HCT116 (cell line): ENCODE data around the gene TRPM6. TPM values are rescaled to one million over a fixed set of nuclear protein-coding genes. Genes with fewer than 3 reads are reported as not detected.

Source experiments
- ATAC-seq: fragments of 200-7000 bp; cut with Tn5 transposase; 2 replicates; pipeline ENCODE4 v1.9.1; 2020; ENCODE audit warnings: mild to moderate bottlenecking, moderate library complexity
- BruUV-seq: library from RNA; stranded (reverse); fragments of 400-500 nt; replicated peaks from 2 replicates; lab custom pipeline; 2021; lab: Mats Ljungman, UMichigan
- CTCF ChIA-PET: fragments of 300-600 bp; sonication (Branson Sonifier 250); formaldehyde crosslinking; loops from one replicate; lab custom pipeline; 2021; ENCODE audit warnings: antibody characterized with exemption; lab: Charles Lee
- POLR2A ChIA-PET: fragments of 300-600, 350-600 bp; sonication (Branson Sonifier 250); formaldehyde crosslinking; loops from one replicate; lab custom pipeline; 2021; ENCODE audit warnings: antibody characterized with exemption; lab: Charles Lee
- RAD21 ChIA-PET, 2 experiments: fragments of 300-600 bp; sonication (Branson Sonifier 250); formaldehyde crosslinking; loops; one replicate each; lab custom pipeline; 2023; ENCODE audit warnings: low total read pairs in 2 of 2; ENCODE audit not compliant: uncharacterized antibody in 2 of 2, unreplicated experiment in 2 of 2, low non-redundant PET in 1 of 2; lab: Charles Lee
- DNase-seq: peaks from one replicate; pipeline ENCODE4 v3.0.0-alpha.2; 2010; ENCODE audit warnings: low read depth, low spot score
- H2AFZ ChIP-seq: fragments of 200-600 bp; shearing (Covaris generic), sonication (generic); 2 replicates; pipeline ENCODE4 v1.6.1; 2017; ENCODE audit warnings: low read depth, mixed run types, mixed read lengths, antibody characterized with exemption, low read length; ENCODE audit not compliant: poor library complexity, severe bottlenecking
- H3K27ac ChIP-seq: 2 replicates; pipeline ENCODE4 v1.5.1; 2012; ENCODE audit warnings: low read depth, low read length
- H3K27me3 ChIP-seq: fragments of 200-600 bp; sonication (generic); 2 replicates; pipeline ENCODE4 v1.6.1; 2016; ENCODE audit warnings: mixed run types, low read length, mixed read lengths; ENCODE audit not compliant: insufficient read depth
- H3K36me3 ChIP-seq, 2 experiments: fragments of 200-500 bp in 1 of 2; fragments of 200-600 bp in 1 of 2; sonication (Bioruptor generic) in 1 of 2; sonication (generic) in 1 of 2; 2 replicates each; pipeline versions ENCODE4 v1.5.1 to v1.6.1; 2014 to 2016; ENCODE audit warnings: low read length in 2 of 2, inconsistent platforms in 1 of 2, mixed read lengths in 1 of 2, mixed run types in 1 of 2; ENCODE audit not compliant: insufficient read depth in 2 of 2, control insufficient read depth in 1 of 2
- H3K4me1 ChIP-seq, 2 experiments: fragments of 200-600 bp in 1 of 2; sonication (generic) in 1 of 2; 2 replicates each; pipeline versions ENCODE4 v1.5.1 to v1.6.1; 2012 to 2017; ENCODE audit warnings: low read length in 2 of 2, inconsistent platforms in 1 of 2, mild to moderate bottlenecking in 1 of 2, mixed read lengths in 1 of 2, mixed run types in 1 of 2, moderate library complexity in 1 of 2; ENCODE audit not compliant: insufficient read depth in 2 of 2, control insufficient read depth in 1 of 2
- H3K4me2 ChIP-seq: fragments of 200-600 bp; sonication (generic); 2 replicates; pipeline ENCODE4 v1.6.1; 2017; ENCODE audit warnings: mixed run types, low read length, mixed read lengths
- H3K4me3 ChIP-seq, 2 experiments: fragments of 200-600 bp in 1 of 2; sonication (generic) in 1 of 2; replicated peaks in 1 of 2; 2 replicates each; pipeline ENCODE4 v1.5.1; 2011 to 2016; ENCODE audit warnings: low read length in 2 of 2, control low read depth in 1 of 2, low read depth in 1 of 2, mild to moderate bottlenecking in 1 of 2, mixed read lengths in 1 of 2, mixed run types in 1 of 2
- H3K79me2 ChIP-seq: fragments of 200-600 bp; sonication (generic); 2 replicates; pipeline ENCODE4 v1.6.1; 2017; ENCODE audit warnings: mild to moderate bottlenecking, mixed run types, low read length, moderate library complexity, mixed read lengths; ENCODE audit not compliant: insufficient read depth
- H3K9ac ChIP-seq: fragments of 200-600 bp; sonication (generic); 2 replicates; pipeline ENCODE4 v1.6.1; 2016; ENCODE audit warnings: low read length, mixed read lengths
- H3K9me2 ChIP-seq: fragments of 200-600 bp; sonication (generic), shearing (Covaris generic); 2 replicates; pipeline ENCODE4 v1.6.1; 2017; ENCODE audit warnings: mixed run types, mild to moderate bottlenecking, moderate library complexity; ENCODE audit not compliant: insufficient read depth
- H3K9me3 ChIP-seq, 2 experiments: fragments of 200-500 bp in 1 of 2; fragments of 200-600 bp in 1 of 2; sonication (Bioruptor generic) in 1 of 2; sonication (generic) in 1 of 2; 2 replicates each; pipeline ENCODE4 v1.6.1; 2014 to 2017; ENCODE audit warnings: low read length in 2 of 2, mixed read lengths in 2 of 2, inconsistent platforms in 1 of 2, low read depth in 1 of 2, mild to moderate bottlenecking in 1 of 2, mixed run types in 1 of 2, moderate library complexity in 1 of 2; ENCODE audit not compliant: control insufficient read depth in 1 of 2, insufficient read depth in 1 of 2
- H4K20me1 ChIP-seq: fragments of 200-600 bp; sonication (generic), shearing (Covaris generic); 2 replicates; pipeline ENCODE4 v1.6.1; 2017; ENCODE audit warnings: mixed run types, mild to moderate bottlenecking, moderate library complexity; ENCODE audit not compliant: insufficient read depth
- CEBPB ChIP-seq: IDR thresholded peaks from 2 replicates; pipeline ENCODE4 v1.6.1; 2012; ENCODE audit warnings: low read depth
- ELF1 ChIP-seq: IDR thresholded peaks from 2 replicates; pipeline ENCODE4 v1.6.1; 2012; ENCODE audit warnings: low read depth, borderline replicate concordance
- EZH2phosphoT487 ChIP-seq: fragments of 200-600 bp; IDR thresholded peaks from 2 replicates; pipeline ENCODE4 v1.6.1; 2018; ENCODE audit warnings: antibody characterized with exemption, borderline replicate concordance
- FOSL1 ChIP-seq: IDR thresholded peaks from 2 replicates; pipeline ENCODE4 v1.6.1; 2012; ENCODE audit warnings: low read depth
- JUND ChIP-seq: IDR thresholded peaks from 2 replicates; pipeline ENCODE4 v1.6.1; 2012
- POLR2A ChIP-seq: IDR thresholded peaks from 2 replicates; pipeline ENCODE4 v1.7.0; 2011; ENCODE audit warnings: borderline replicate concordance; ENCODE audit not compliant: insufficient read depth, insufficient read length; ENCODE audit errors: extremely low read depth
- POLR2AphosphoS5 ChIP-seq: IDR thresholded peaks from 2 replicates; pipeline ENCODE4 v1.6.1; 2011; ENCODE audit warnings: mild to moderate bottlenecking, low read depth, low read length, moderate library complexity
- SIN3A ChIP-seq: IDR thresholded peaks from 2 replicates; pipeline ENCODE4 v1.6.1; 2012; ENCODE audit warnings: low read depth
- SP1 ChIP-seq: IDR thresholded peaks from 2 replicates; pipeline ENCODE4 v1.6.1; 2012; ENCODE audit warnings: low read depth
- TCF7L2 ChIP-seq: IDR thresholded peaks from 2 replicates; pipeline ENCODE4 v1.7.0; 2011; ENCODE audit warnings: borderline replicate concordance, inconsistent platforms; ENCODE audit not compliant: insufficient read depth, insufficient read length; ENCODE audit errors: extremely low read depth
- YY1 ChIP-seq: IDR thresholded peaks from 2 replicates; pipeline ENCODE4 v1.6.1; 2011; ENCODE audit warnings: low read length, low read depth, moderate library complexity, mild to moderate bottlenecking; ENCODE audit not compliant: insufficient replicate concordance; ENCODE audit errors: extremely low read depth
- ZBTB33 ChIP-seq: IDR thresholded peaks from 2 replicates; pipeline ENCODE4 v1.6.1; 2011; ENCODE audit warnings: mild to moderate bottlenecking, low read length, moderate library complexity; ENCODE audit not compliant: insufficient replicate concordance; ENCODE audit errors: extremely low read depth
- intact Hi-C: fragments of 100-400 bp; cut with micrococcal nuclease; formaldehyde crosslinking; loops from 2 replicates; pipeline ENCODE4 v1.10.0; 2022
- total RNA-seq: library from RNA; stranded (reverse); gene quantifications from one replicate; pipeline ENCODE4 v1.2.1, GENCODE V29; 2021; ENCODE audit not compliant: unreplicated experiment
- TF ChIP-seq, protein P1 (sequence below): IDR thresholded peaks from 2 replicates; pipeline ENCODE4 v1.6.1; 2012

The TRPM6 gene
- total RNA-seq, 1 experiment from 2014 or later, result 0.44 TPM

- no peak for DNase-seq
- ChIA-PET RAD21 (no interaction called here), CTCF (interaction anchor here (1.8 kb wide), 1 partner anchor 11 kb away, joined by 5 read pairs; no protein-coding TSS in a partner anchor), POLR2A (no interaction called here)
- Histone ChIP-seq H3K9me3 (no peaks in the 10 kb centered on the region), H3K27ac (no peak overlapping the region), H3K4me1 (no peaks in the 10 kb centered on the region), H3K4me2 (no peak overlapping the region), H2AFZ (no peak overlapping the region), H3K36me3 (no peaks in the 10 kb centered on the region), H3K27me3 (peaks cover 5% of the 10 kb centered on the region), H3K4me3 (no peak overlapping the region), H3K9ac (no peak overlapping the region), H4K20me1 (no peaks in the 10 kb centered on the region), H3K79me2 (no peaks in the 10 kb centered on the region), H3K9me2 (no peaks in the 10 kb centered on the region)
- no peak for ATAC-seq
- intact Hi-C loops, result no loop called here
- TF ChIP-seq POLR2AphosphoS5 (no peak), TCF7L2 (no peak), SIN3A (no peak), POLR2A (no peak), ELF1 (no peak), SP1 (no peak), EZH2phosphoT487 (no peak), YY1 (no peak), FOSL1 (no peak), JUND (no peak), ZBTB33 (no peak), CEBPB (no peak)
- TF ChIP-seq, protein P1, sequence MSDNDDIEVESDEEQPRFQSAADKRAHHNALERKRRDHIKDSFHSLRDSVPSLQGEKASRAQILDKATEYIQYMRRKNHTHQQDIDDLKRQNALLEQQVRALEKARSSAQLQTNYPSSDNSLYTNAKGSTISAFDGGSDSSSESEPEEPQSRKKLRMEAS, result no peak
- no TSS peak for BruUV-seq
Observed at GRCh38 chr9:74726581-74726980, 161.1 kb downstream of the TRPM6 start.
